C4-2B (cell line): ENCODE data around the gene SLC6A19.

Source experiments
- ZFX ChIP-seq: fragments of 450-650 bp; IDR thresholded peaks from 2 replicates; pipeline ENCODE4 v1.6.1; 2017
- TF ChIP-seq, protein P1 (sequence below): fragments of 450-650 bp; conservative IDR thresholded peaks from 2 replicates; pipeline ENCODE4 v1.5.1; 2017; ENCODE audit warnings: mild to moderate bottlenecking

DNA sequence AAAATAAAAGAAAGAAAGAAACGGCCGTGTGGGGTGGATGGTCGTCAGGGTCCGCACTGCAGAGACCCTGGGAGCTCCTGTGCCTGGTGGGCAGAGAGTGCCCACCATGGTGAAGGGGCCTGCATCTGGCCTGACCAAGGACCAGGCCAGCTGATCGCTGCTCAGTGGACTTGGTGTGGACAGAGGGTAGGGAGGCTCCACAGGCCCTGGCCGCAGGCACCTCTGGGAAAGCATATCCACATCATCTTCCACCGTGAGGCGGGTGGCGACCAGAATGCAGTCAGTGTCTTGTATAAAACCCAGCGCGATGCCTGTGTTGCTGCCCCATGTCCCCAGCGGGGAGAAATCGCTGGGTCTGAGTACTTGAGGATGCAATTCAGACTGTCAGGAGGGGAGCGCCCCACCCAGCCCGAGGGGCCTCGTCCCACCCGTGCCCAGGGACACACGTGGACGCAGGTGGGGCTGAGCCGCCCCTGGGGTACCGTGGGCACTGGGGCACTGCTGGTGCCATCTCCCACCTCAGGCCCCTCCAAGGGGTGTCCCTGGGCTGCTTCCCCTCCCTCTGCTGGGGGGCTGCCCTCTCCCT, 27.8 kb upstream of the SLC6A19 start:
- TF ChIP-seq, protein P1, sequence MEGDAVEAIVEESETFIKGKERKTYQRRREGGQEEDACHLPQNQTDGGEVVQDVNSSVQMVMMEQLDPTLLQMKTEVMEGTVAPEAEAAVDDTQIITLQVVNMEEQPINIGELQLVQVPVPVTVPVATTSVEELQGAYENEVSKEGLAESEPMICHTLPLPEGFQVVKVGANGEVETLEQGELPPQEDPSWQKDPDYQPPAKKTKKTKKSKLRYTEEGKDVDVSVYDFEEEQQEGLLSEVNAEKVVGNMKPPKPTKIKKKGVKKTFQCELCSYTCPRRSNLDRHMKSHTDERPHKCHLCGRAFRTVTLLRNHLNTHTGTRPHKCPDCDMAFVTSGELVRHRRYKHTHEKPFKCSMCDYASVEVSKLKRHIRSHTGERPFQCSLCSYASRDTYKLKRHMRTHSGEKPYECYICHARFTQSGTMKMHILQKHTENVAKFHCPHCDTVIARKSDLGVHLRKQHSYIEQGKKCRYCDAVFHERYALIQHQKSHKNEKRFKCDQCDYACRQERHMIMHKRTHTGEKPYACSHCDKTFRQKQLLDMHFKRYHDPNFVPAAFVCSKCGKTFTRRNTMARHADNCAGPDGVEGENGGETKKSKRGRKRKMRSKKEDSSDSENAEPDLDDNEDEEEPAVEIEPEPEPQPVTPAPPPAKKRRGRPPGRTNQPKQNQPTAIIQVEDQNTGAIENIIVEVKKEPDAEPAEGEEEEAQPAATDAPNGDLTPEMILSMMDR: no peak
- TF ChIP-seq ZFX: no peak
